ENCODE measurements around the gene LRFN4. TPM values are rescaled to one million over a fixed set of nuclear protein-coding genes. Genes with fewer than 3 reads are reported as not detected.

Gene LRFN4
- total RNA-seq, 2 experiments from 2014 or later, result 33.9 to 38.6 TPM

GRCh38 chr11:66906061-66906733 is 49.3 kb downstream of the LRFN4 start:
- Histone ChIP-seq H3K79me2 (ENCODE audit: insufficient read depth, low read depth, low read length) (no peaks in the 10 kb centered on the region), H3K27ac (ENCODE audit: low read depth, low read length, poor library complexity, severe bottlenecking) (no peak overlapping the region), H3K4me2 (ENCODE audit: low read length) (no peak overlapping the region), H3K9me2 (ENCODE audit: insufficient read depth, low read length) (no peaks in the 10 kb centered on the region), H3K4me1 (ENCODE audit: insufficient read depth, low read length, poor library complexity, severe bottlenecking) (no peaks in the 10 kb centered on the region), H3K4me3 (ENCODE audit: low read depth, low read length, poor library complexity, severe bottlenecking) (no peak overlapping the region), H3K36me3 (ENCODE audit: insufficient read depth, low read length) (no peaks in the 10 kb centered on the region), H4K20me1 (ENCODE audit: insufficient read depth, low read length) (no peaks in the 10 kb centered on the region), H2AFZ (ENCODE audit: low read length) (no peak overlapping the region), H3K9me3 (ENCODE audit: low read length) (no peaks in the 10 kb centered on the region)
- DNase-seq (ENCODE audit: low spot score), result no peak
- ChIA-PET POLR2A (no interaction called here), CTCF (ENCODE audit: unreplicated experiment) (no interaction called here)
- BruUV-seq (replicated peaks), result no TSS peak
- TF ChIP-seq EZH2phosphoT487 (IDR thresholded peaks at IDR 0.05; ENCODE audit: borderline replicate concordance, low read depth, low read length) (no peak), CTCF (conservative IDR thresholded peaks at IDR 0.05; ENCODE audit: low read length) (no peak)
- intact Hi-C loops (cut with micrococcal nuclease; ENCODE audit: unreplicated experiment), result no loop called here

GRCh38 chr11:66907751-66908630 is 51.1 kb downstream of the LRFN4 start:
- POLR2A ChIA-PET, result interaction anchor here (0.6 kb wide), 1 partner anchor 175 kb away, joined by 4 read pairs; no protein-coding TSS in a partner anchor
- Histone ChIP-seq H3K4me1 (ENCODE audit: insufficient read depth, low read length, poor library complexity, severe bottlenecking) (no peaks in the 10 kb centered on the region), H2AFZ (ENCODE audit: low read length) (no peak overlapping the region), H3K9me3 (ENCODE audit: low read length) (no peaks in the 10 kb centered on the region), H3K79me2 (ENCODE audit: insufficient read depth, low read depth, low read length) (no peaks in the 10 kb centered on the region), H3K4me3 (ENCODE audit: low read depth, low read length, poor library complexity, severe bottlenecking) (no peak overlapping the region), H3K4me2 (ENCODE audit: low read length) (no peak overlapping the region), H3K27ac (ENCODE audit: low read depth, low read length, poor library complexity, severe bottlenecking) (no peak overlapping the region), H3K9me2 (ENCODE audit: insufficient read depth, low read length) (no peaks in the 10 kb centered on the region), H3K36me3 (ENCODE audit: insufficient read depth, low read length) (no peaks in the 10 kb centered on the region), H4K20me1 (ENCODE audit: insufficient read depth, low read length) (no peaks in the 10 kb centered on the region)
- DNase-seq (ENCODE audit: low spot score), result no peak
- no TSS peak for BruUV-seq (replicated peaks)
- intact Hi-C loops (cut with micrococcal nuclease; ENCODE audit: unreplicated experiment), result no loop called here
- CTCF ChIA-PET (ENCODE audit: unreplicated experiment), result no interaction called here
- TF ChIP-seq EZH2phosphoT487 (IDR thresholded peaks at IDR 0.05; ENCODE audit: borderline replicate concordance, low read depth, low read length), result no peak

GRCh38 chr11:66909181-66909580 is 52.3 kb downstream of the LRFN4 start:
- POLR2A ChIA-PET, result no interaction called here
- CTCF ChIA-PET (ENCODE audit: unreplicated experiment), result no interaction called here
- no peaks in the 10 kb centered on the region for H3K36me3 ChIP-seq (ENCODE audit: insufficient read depth, low read length)
- DNase-seq (ENCODE audit: low spot score), result no peak
- H3K4me3 ChIP-seq (ENCODE audit: low read depth, low read length, poor library complexity, severe bottlenecking), result no peak overlapping the region
- no peaks in the 10 kb centered on the region for H3K79me2 ChIP-seq (ENCODE audit: insufficient read depth, low read depth, low read length)
- no peaks in the 10 kb centered on the region for H4K20me1 ChIP-seq (ENCODE audit: insufficient read depth, low read length)
- no peak overlapping the region for H3K27ac ChIP-seq (ENCODE audit: low read depth, low read length, poor library complexity, severe bottlenecking)
- no TSS peak for BruUV-seq (replicated peaks)
- H3K4me2 ChIP-seq (ENCODE audit: low read length), result no peak overlapping the region
- TF ChIP-seq CTCF (conservative IDR thresholded peaks at IDR 0.05; ENCODE audit: low read length), result no peak
- TF ChIP-seq EZH2phosphoT487 (IDR thresholded peaks at IDR 0.05; ENCODE audit: borderline replicate concordance, low read depth, low read length), result no peak
- no peak overlapping the region for H2AFZ ChIP-seq (ENCODE audit: low read length)
- H3K4me1 ChIP-seq (ENCODE audit: insufficient read depth, low read length, poor library complexity, severe bottlenecking), result no peaks in the 10 kb centered on the region
- no peaks in the 10 kb centered on the region for H3K9me3 ChIP-seq (ENCODE audit: low read length)
- intact Hi-C loops (cut with micrococcal nuclease; ENCODE audit: unreplicated experiment), result no loop called here
- H3K9me2 ChIP-seq (ENCODE audit: insufficient read depth, low read length), result no peaks in the 10 kb centered on the region

All from OCI-LY7 (cell line).